HG03103 (cell line): ENCODE results near the gene PTPN13.

ENCODE experiments used
- ATAC-seq: cut with Tn5 transposase; IDR thresholded peaks from one replicate; pipeline ENCODE4 v1.9.1; 2021; ENCODE audit warnings: low read depth; ENCODE audit not compliant: unreplicated experiment

The PTPN13 gene

GRCh38 chr4:86593688-86594558, at the start of gene PTPN13:
PTPN13 (plus strand) TSS chr4:86594315; CDS start chr4:86635257, 40,942 bp downstream.
- ATAC-seq: peak; percentile 92

GRCh38 chr4:86547140-86547539, 47.0 kb upstream of the PTPN13 start:
- ATAC-seq: no peak

- ATAC-seq: no peak
Measured at GRCh38 chr4:86549163-86549788, 44.8 kb upstream of the PTPN13 start.

- no peak for ATAC-seq
Measured at GRCh38 chr4:86551387-86551786, 42.7 kb upstream of the PTPN13 start.

GRCh38 chr4:86554646-86555045, 39.5 kb upstream of the PTPN13 start:
- ATAC-seq: no peak

GRCh38 chr4:86556791-86557415, 37.2 kb upstream of the PTPN13 start:
- ATAC-seq: peak; percentile 30

GRCh38 chr4:86557526-86557925, 36.6 kb upstream of the PTPN13 start:
- peak; percentile 88 for ATAC-seq

GRCh38 chr4:86558258-86558657, 35.9 kb upstream of the PTPN13 start:
- no peak for ATAC-seq

- ATAC-seq: no peak
Measured at GRCh38 chr4:86558797-86559196, 35.3 kb upstream of the PTPN13 start.

GRCh38 chr4:86560447-86560846, 33.7 kb upstream of the PTPN13 start:
- no peak for ATAC-seq

GRCh38 chr4:86561256-86561655, 32.9 kb upstream of the PTPN13 start:
- no peak for ATAC-seq

GRCh38 chr4:86563416-86563815, 30.7 kb upstream of the PTPN13 start:
- ATAC-seq: no peak

GRCh38 chr4:86564795-86565194, 29.3 kb upstream of the PTPN13 start:
- ATAC-seq: no peak

- no peak for ATAC-seq
Measured at GRCh38 chr4:86565651-86566050, 28.5 kb upstream of the PTPN13 start.

GRCh38 chr4:86569103-86569870, 24.8 kb upstream of the PTPN13 start:
- ATAC-seq: no peak

GRCh38 chr4:86579941-86580340, 14.2 kb upstream of the PTPN13 start:
- ATAC-seq: no peak

- ATAC-seq: no peak
Measured at GRCh38 chr4:86582410-86582809, 11.7 kb upstream of the PTPN13 start.

- no peak for ATAC-seq
Measured at GRCh38 chr4:86586160-86586572, 7.9 kb upstream of the PTPN13 start.

- no peak for ATAC-seq
Measured at GRCh38 chr4:86586626-86587380, 7.3 kb upstream of the PTPN13 start.
